EL (cell line): ENCODE data around the gene RAB6B.
A peak's percentile ranks its signal among the peaks of the same experiment; 100 is the strongest.
"Not testable (repeated sequence)": the region's sequence is repeated elsewhere in the genome, so short reads cannot be mapped to it uniquely, and the experiment has no call there.

Source experiments
- DNase-seq: peaks from one replicate; pipeline ENCODE4 v3.0.0-alpha.2; 2016

Gene RAB6B

GRCh38 chr3:133799794-133800585 lies 95.7 kb downstream of the RAB6B start:
- DNase-seq: peak; percentile 14

- DNase-seq: no peak
Measured at GRCh38 chr3:133797396-133798105, 98.1 kb downstream of the RAB6B start.

- DNase-seq: peak; percentile 10
Measured at GRCh38 chr3:133792171-133792763, 103.4 kb downstream of the RAB6B start.

GRCh38 chr3:133788024-133788423 lies 107.7 kb downstream of the RAB6B start:
- DNase-seq: no peak

- no peak for DNase-seq
Measured at GRCh38 chr3:133783762-133784161, 111.9 kb downstream of the RAB6B start.

- DNase-seq: no peak
Measured at GRCh38 chr3:133782454-133782853, 113.2 kb downstream of the RAB6B start.

GRCh38 chr3:133781570-133781969 lies 114.1 kb downstream of the RAB6B start:
- no peak for DNase-seq

GRCh38 chr3:133780756-133781155 lies 114.9 kb downstream of the RAB6B start:
- DNase-seq: not testable (repeated sequence)

GRCh38 chr3:133779626-133780203 lies 116.0 kb downstream of the RAB6B start:
- no peak for DNase-seq

GRCh38 chr3:133777807-133778568 lies 117.7 kb downstream of the RAB6B start:
- no peak for DNase-seq

- DNase-seq: no peak
Measured at GRCh38 chr3:133776794-133777438, 118.8 kb downstream of the RAB6B start.

GRCh38 chr3:133775835-133776234 lies 119.8 kb downstream of the RAB6B start:
- no peak for DNase-seq

- no peak for DNase-seq
Measured at GRCh38 chr3:133775309-133775708, 120.4 kb downstream of the RAB6B start.
